ENCODE measurements around the gene MRM3.
"Not testable (repeated sequence)": the region's sequence is repeated elsewhere in the genome, so short reads cannot be mapped to it uniquely, and the experiment has no call there.

DNA sequence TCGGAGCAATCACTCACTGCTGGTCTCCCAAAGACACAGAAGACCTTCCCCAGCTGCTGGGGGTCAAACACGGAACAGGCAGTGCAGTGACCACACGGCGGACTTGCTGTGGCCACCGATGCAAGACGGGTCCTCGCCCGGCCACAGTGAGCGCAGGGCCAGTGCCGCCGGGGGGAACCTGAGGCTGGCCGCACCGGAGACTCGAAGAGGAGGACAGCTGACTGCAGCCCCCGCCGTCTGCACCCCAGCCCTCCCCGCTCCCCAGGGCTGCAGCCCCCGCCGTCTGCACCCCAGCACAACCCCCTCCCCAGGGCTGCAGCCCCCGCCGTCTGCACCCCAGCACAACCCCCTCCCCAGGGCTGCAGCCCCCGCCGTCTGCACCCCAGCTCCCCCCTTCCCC, 23.7 kb downstream of the MRM3 start:
- not testable (repeated sequence) for TF ChIP-seq POLR2AphosphoS5 (IDR thresholded peaks at IDR 0.05; ENCODE audit: low read depth, low read length); POLR2A (IDR thresholded peaks at IDR 0.05; ENCODE audit: low read depth, low read length); TAF1 (IDR thresholded peaks at IDR 0.05; ENCODE audit: borderline replicate concordance, low read depth, low read length)

Data from GM12892 (cell line).